ENCODE data around the gene BCOR. TPM values are rescaled to one million over a fixed set of nuclear protein-coding genes. Genes with fewer than 3 reads are reported as not detected.

Gene BCOR
- total and polyA plus RNA-seq, 9 of the 15 experiments (the other 6 are each of a cell fraction or from before 2014, with no cell fraction given) = 27.5 to 113 (median 37.6) TPM

- TF ChIP-seq MGA (IDR thresholded peaks at IDR 0.05) (no peak), TEAD4 (IDR thresholded peaks at IDR 0.05; ENCODE audit: low read length) (no peak), TEAD4 (CRISPR knock-in tag; IDR thresholded peaks at IDR 0.05; ENCODE audit: borderline replicate concordance) (no peak)
These were observed 23.4 kb downstream of the BCOR start (continued) for GRCh38 chrX:40074080-40074958.
